22Rv1 (cell line): ENCODE data around the gene NCKAP1.

Experiments used
- H3K27ac ChIP-seq: fragments of 450-650 bp; 2 replicates; pipeline ENCODE4 v1.5.1; 2017
- CTCF ChIP-seq: fragments of 450-650 bp; IDR thresholded peaks from 2 replicates; pipeline ENCODE4 v1.5.1; 2017; ENCODE audit warnings: mild to moderate bottlenecking
- ZFX ChIP-seq: fragments of 450-650 bp; IDR thresholded peaks from 2 replicates; pipeline ENCODE4 v1.6.1; 2017; ENCODE audit warnings: antibody characterized with exemption, borderline replicate concordance

NCKAP1 gene

GRCh38 chr2:182910965-182911364, 127.3 kb downstream of the NCKAP1 start:
- no peak overlapping the region for H3K27ac ChIP-seq
- TF ChIP-seq CTCF, result no peak
- TF ChIP-seq ZFX, result no peak

GRCh38 chr2:182907081-182907830, 131.0 kb downstream of the NCKAP1 start:
- TF ChIP-seq CTCF (no peak), ZFX (no peak)
- H3K27ac ChIP-seq, result no peak overlapping the region

GRCh38 chr2:182906454-182906853, 131.8 kb downstream of the NCKAP1 start:
- no peak overlapping the region for H3K27ac ChIP-seq
- TF ChIP-seq ZFX (no peak), CTCF (no peak)

GRCh38 chr2:182904844-182905243, 133.4 kb downstream of the NCKAP1 start:
- H3K27ac ChIP-seq, result no peak overlapping the region
- no peak for TF ChIP-seq CTCF
- no peak for TF ChIP-seq ZFX

GRCh38 chr2:182903566-182903965, 134.7 kb downstream of the NCKAP1 start:
- no peak for TF ChIP-seq CTCF
- no peak for TF ChIP-seq ZFX

GRCh38 chr2:182901748-182902147, 136.5 kb downstream of the NCKAP1 start:
- H3K27ac ChIP-seq, result no peak overlapping the region
- TF ChIP-seq CTCF (no peak), ZFX (no peak)

More at GRCh38 chr2:182903566-182903965, 134.7 kb downstream of the NCKAP1 start:
- H3K27ac ChIP-seq, result no peak overlapping the region

- H3K27ac ChIP-seq, result no peak overlapping the region
- TF ChIP-seq CTCF (no peak), ZFX (no peak)
These were observed 139.5 kb downstream of the NCKAP1 start for GRCh38 chr2:182898718-182899117.
